ES-I3 (cell line): ENCODE data around the gene FAM13A.

Experiments used
- H3K36me3 ChIP-seq: 2 replicates; pipeline ENCODE4 v1.6.1; 2013; ENCODE audit warnings: mild to moderate bottlenecking, low read length, control low read depth, moderate library complexity; ENCODE audit not compliant: insufficient read depth
- H3K4me1 ChIP-seq: 2 replicates; pipeline ENCODE4 v1.6.1; 2013; ENCODE audit warnings: mild to moderate bottlenecking, control low read depth, low read length; ENCODE audit not compliant: insufficient read depth
- H3K9ac ChIP-seq: 2 replicates; pipeline ENCODE4 v1.6.1; 2013; ENCODE audit warnings: low read depth, mild to moderate bottlenecking, low read length, moderate library complexity
- H3K9me3 ChIP-seq: 2 replicates; pipeline ENCODE4 v1.6.1; 2013; ENCODE audit warnings: mild to moderate bottlenecking, low read length, moderate library complexity; ENCODE audit not compliant: control insufficient read depth, insufficient read depth

Gene FAM13A

GRCh38 chr4:88828842-88829571 is 228.0 kb downstream of the FAM13A start:
- no peaks in the 10 kb centered on the region for H3K4me1 ChIP-seq
- H3K9ac ChIP-seq = no peak overlapping the region
- H3K36me3 ChIP-seq = no peaks in the 10 kb centered on the region
- H3K9me3 ChIP-seq = no peaks in the 10 kb centered on the region

- no peaks in the 10 kb centered on the region; the same call in 1 of the 2 replicates for H3K4me1 ChIP-seq
Observed at GRCh38 chr4:88827442-88827841, 229.5 kb downstream of the FAM13A start.

GRCh38 chr4:88826771-88827170 is 230.2 kb downstream of the FAM13A start:
- Histone ChIP-seq H3K9ac (no peak overlapping the region), H3K4me1 (no peaks in the 10 kb centered on the region; the same call in 1 of the 2 replicates), H3K36me3 (no peaks in the 10 kb centered on the region), H3K9me3 (no peaks in the 10 kb centered on the region)

More at GRCh38 chr4:88827442-88827841, 229.5 kb downstream of the FAM13A start:
- H3K36me3 ChIP-seq = no peaks in the 10 kb centered on the region
- H3K9ac ChIP-seq = no peak overlapping the region
- H3K9me3 ChIP-seq = no peaks in the 10 kb centered on the region

- Histone ChIP-seq H3K4me1 (peaks cover 6% of the 10 kb centered on the region; the same call in 1 of the 2 replicates), H3K9me3 (no peaks in the 10 kb centered on the region), H3K9ac (no peak overlapping the region), H3K36me3 (no peaks in the 10 kb centered on the region)
Observed at GRCh38 chr4:88825931-88826330, 231.1 kb downstream of the FAM13A start.

GRCh38 chr4:88823058-88823919 is 233.7 kb downstream of the FAM13A start:
- Histone ChIP-seq H3K9ac (peak overlapping the region; percentile 59), H3K4me1 (peaks cover 10% of the 10 kb centered on the region; the same call in 1 of the 2 replicates), H3K9me3 (no peaks in the 10 kb centered on the region), H3K36me3 (no peaks in the 10 kb centered on the region)

- Histone ChIP-seq H3K4me1 (peaks cover 10% of the 10 kb centered on the region; the same call in 1 of the 2 replicates), H3K9me3 (no peaks in the 10 kb centered on the region), H3K9ac (peak overlapping the region; percentile 59; the same call in 1 of the 2 replicates), H3K36me3 (no peaks in the 10 kb centered on the region)
Observed at GRCh38 chr4:88822034-88822789, 234.8 kb downstream of the FAM13A start.

GRCh38 chr4:88821522-88821921 is 235.5 kb downstream of the FAM13A start:
- Histone ChIP-seq H3K9ac (no peak overlapping the region), H3K36me3 (no peaks in the 10 kb centered on the region), H3K9me3 (no peaks in the 10 kb centered on the region), H3K4me1 (peaks cover 10% of the 10 kb centered on the region; the same call in 1 of the 2 replicates)

- Histone ChIP-seq H3K36me3 (no peaks in the 10 kb centered on the region), H3K9ac (no peak overlapping the region), H3K9me3 (no peaks in the 10 kb centered on the region), H3K4me1 (peaks cover 10% of the 10 kb centered on the region; the same call in 1 of the 2 replicates)
Observed at GRCh38 chr4:88820698-88821415, 236.1 kb downstream of the FAM13A start.

GRCh38 chr4:88819818-88820697 is 236.9 kb downstream of the FAM13A start:
- H3K36me3 ChIP-seq = no peaks in the 10 kb centered on the region
- H3K9me3 ChIP-seq = no peaks in the 10 kb centered on the region
- no peak overlapping the region for H3K9ac ChIP-seq
- H3K4me1 ChIP-seq = peaks cover 10% of the 10 kb centered on the region; the same call in 1 of the 2 replicates

GRCh38 chr4:88818631-88819470 is 238.1 kb downstream of the FAM13A start:
- Histone ChIP-seq H3K9ac (no peak overlapping the region), H3K4me1 (peaks cover 10% of the 10 kb centered on the region; the same call in 1 of the 2 replicates), H3K9me3 (no peaks in the 10 kb centered on the region), H3K36me3 (no peaks in the 10 kb centered on the region)

- Histone ChIP-seq H3K36me3 (no peaks in the 10 kb centered on the region), H3K9ac (no peak overlapping the region; the same call in 1 of the 2 replicates), H3K9me3 (no peaks in the 10 kb centered on the region), H3K4me1 (peaks cover 10% of the 10 kb centered on the region; the same call in 1 of the 2 replicates)
Observed at GRCh38 chr4:88817740-88818139, 239.2 kb downstream of the FAM13A start.

- H3K9me3 ChIP-seq = no peaks in the 10 kb centered on the region
- peaks cover 8% of the 10 kb centered on the region; the same call in 1 of the 2 replicates for H3K4me1 ChIP-seq
- H3K9ac ChIP-seq = no peak overlapping the region
- H3K36me3 ChIP-seq = no peaks in the 10 kb centered on the region
Observed at GRCh38 chr4:88816360-88816759, 240.6 kb downstream of the FAM13A start.
